Smooth muscle cell (in vitro differentiated cells): ENCODE measurements around the gene FAM83F. TPM values are rescaled to one million over a fixed set of nuclear protein-coding genes. Genes with fewer than 3 reads are reported as not detected.

Experiments
- DNase-seq: peaks from one replicate; lab custom pipeline; 2025; ENCODE audit not compliant: unreplicated experiment; lab: John Stamatoyannopoulos, UW
- H2AFZ ChIP-seq: fragments of 200-600 bp; sonication (generic); 2 replicates; pipeline ENCODE4 v1.6.0; 2016; ENCODE audit warnings: antibody characterized with exemption, low read depth, mild to moderate bottlenecking
- H3F3A ChIP-seq: fragments of 200-600 bp; sonication (generic); 2 replicates; pipeline ENCODE4 v1.6.0; 2017; ENCODE audit warnings: antibody characterized with exemption, low read depth
- H3K27ac ChIP-seq: fragments of 200-600 bp; sonication (generic); 2 replicates; pipeline ENCODE4 v1.5.1; 2016; ENCODE audit warnings: low read depth, mild to moderate bottlenecking
- H3K27me3 ChIP-seq: fragments of 200-600 bp; sonication (generic); 2 replicates; pipeline ENCODE4 v1.6.1; 2016; ENCODE audit warnings: low read depth, mild to moderate bottlenecking
- H3K36me3 ChIP-seq: fragments of 200-600 bp; sonication (generic); 2 replicates; pipeline ENCODE4 v1.5.1; 2016; ENCODE audit warnings: low read depth
- H3K4me1 ChIP-seq: fragments of 200-600 bp; sonication (generic); 2 replicates; pipeline ENCODE4 v1.5.1; 2016; ENCODE audit warnings: low read depth
- H3K4me2 ChIP-seq: fragments of 200-600 bp; sonication (generic); 2 replicates; pipeline ENCODE4 v1.6.0; 2016; ENCODE audit warnings: mild to moderate bottlenecking
- H3K4me3 ChIP-seq: fragments of 200-600 bp; sonication (generic); 2 replicates; pipeline ENCODE4 v1.5.1; 2016; ENCODE audit warnings: mild to moderate bottlenecking
- H3K79me2 ChIP-seq: fragments of 200-600 bp; sonication (generic); 2 replicates; pipeline ENCODE4 v1.6.0; 2016; ENCODE audit warnings: low read depth, mild to moderate bottlenecking
- H3K9ac ChIP-seq: fragments of 200-600 bp; sonication (generic); 2 replicates; pipeline ENCODE4 v1.6.0; 2016; ENCODE audit warnings: low read depth
- H3K9me3 ChIP-seq: fragments of 200-600 bp; sonication (generic); replicated peaks from 2 replicates; pipeline ENCODE4 v1.5.1; 2016; ENCODE audit warnings: low read depth
- H4K20me1 ChIP-seq: fragments of 200-600 bp; sonication (generic); 2 replicates; pipeline ENCODE4 v1.6.0; 2016; ENCODE audit warnings: low read depth
- WGBS: methylation state at CpG from one replicate; pipeline ENCODE4 v1.1.7; 2016; ENCODE audit warnings: low lambda C conversion rate; 5-methylcytosine and 5-hydroxymethylcytosine counted together
- polyA plus RNA-seq: library from polyadenylated mRNA; unstranded; fragments of >200 nt; fragmentation: Nextera tagmentation; extraction: Ambion mirVana; gene quantifications from 2 replicates; pipeline ENCODE4 v1.2.1, GENCODE V29; 2016
- total RNA-seq: library from RNA; depleted of rRNA; stranded (reverse); fragments of >200 nt; gene quantifications from 2 replicates; pipeline ENCODE4 v1.2.3, GENCODE V29; 2014
- TF ChIP-seq, protein P1 (sequence below): fragments of 200-600 bp; sonication (generic); IDR thresholded peaks from 2 replicates; pipeline ENCODE4 v1.5.1; 2017; ENCODE audit warnings: borderline replicate concordance, mild to moderate bottlenecking, antibody characterized with exemption; ENCODE audit not compliant: insufficient read depth, poor library complexity, severe bottlenecking

The FAM83F gene
- total and polyA plus RNA-seq, 2 experiments from 2014 or later: 1.4 to 1.6 TPM

DNA sequence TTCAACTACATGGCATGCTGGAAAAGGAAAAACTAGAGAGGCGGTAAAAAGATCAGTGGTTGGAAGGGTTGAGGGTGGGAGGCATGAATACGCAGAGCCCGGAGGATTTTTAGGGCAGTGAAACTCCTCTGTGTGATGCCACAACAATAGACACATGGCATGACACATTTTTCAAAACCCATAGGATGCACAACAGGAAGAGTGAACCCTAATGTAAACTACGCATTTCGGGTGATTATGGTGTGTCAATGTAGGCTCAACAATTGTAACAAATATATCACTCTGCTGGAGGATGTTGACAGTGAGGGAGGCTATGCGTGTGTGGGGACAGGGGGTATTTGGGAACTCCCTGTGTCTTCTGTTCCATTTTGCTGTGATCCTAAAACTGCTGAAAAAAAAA lies 15.7 kb upstream of the FAM83F start:
- 77% methylated on average over 6 of the region's 6 CpGs for WGBS
- no peak for DNase-seq
- Histone ChIP-seq H3K9me3 (no peaks in the 10 kb centered on the region), H2AFZ (no peak overlapping the region), H3K4me1 (no peaks in the 10 kb centered on the region), H3K27ac (no peak overlapping the region), H3F3A (no peaks in the 10 kb centered on the region), H3K9ac (no peak overlapping the region), H4K20me1 (no peaks in the 10 kb centered on the region), H3K36me3 (no peaks in the 10 kb centered on the region), H3K4me3 (no peak overlapping the region), H3K27me3 (peaks cover 17% of the 10 kb centered on the region), H3K79me2 (no peaks in the 10 kb centered on the region), H3K4me2 (no peak overlapping the region)
- TF ChIP-seq, protein P1, sequence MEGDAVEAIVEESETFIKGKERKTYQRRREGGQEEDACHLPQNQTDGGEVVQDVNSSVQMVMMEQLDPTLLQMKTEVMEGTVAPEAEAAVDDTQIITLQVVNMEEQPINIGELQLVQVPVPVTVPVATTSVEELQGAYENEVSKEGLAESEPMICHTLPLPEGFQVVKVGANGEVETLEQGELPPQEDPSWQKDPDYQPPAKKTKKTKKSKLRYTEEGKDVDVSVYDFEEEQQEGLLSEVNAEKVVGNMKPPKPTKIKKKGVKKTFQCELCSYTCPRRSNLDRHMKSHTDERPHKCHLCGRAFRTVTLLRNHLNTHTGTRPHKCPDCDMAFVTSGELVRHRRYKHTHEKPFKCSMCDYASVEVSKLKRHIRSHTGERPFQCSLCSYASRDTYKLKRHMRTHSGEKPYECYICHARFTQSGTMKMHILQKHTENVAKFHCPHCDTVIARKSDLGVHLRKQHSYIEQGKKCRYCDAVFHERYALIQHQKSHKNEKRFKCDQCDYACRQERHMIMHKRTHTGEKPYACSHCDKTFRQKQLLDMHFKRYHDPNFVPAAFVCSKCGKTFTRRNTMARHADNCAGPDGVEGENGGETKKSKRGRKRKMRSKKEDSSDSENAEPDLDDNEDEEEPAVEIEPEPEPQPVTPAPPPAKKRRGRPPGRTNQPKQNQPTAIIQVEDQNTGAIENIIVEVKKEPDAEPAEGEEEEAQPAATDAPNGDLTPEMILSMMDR: no peak

DNA sequence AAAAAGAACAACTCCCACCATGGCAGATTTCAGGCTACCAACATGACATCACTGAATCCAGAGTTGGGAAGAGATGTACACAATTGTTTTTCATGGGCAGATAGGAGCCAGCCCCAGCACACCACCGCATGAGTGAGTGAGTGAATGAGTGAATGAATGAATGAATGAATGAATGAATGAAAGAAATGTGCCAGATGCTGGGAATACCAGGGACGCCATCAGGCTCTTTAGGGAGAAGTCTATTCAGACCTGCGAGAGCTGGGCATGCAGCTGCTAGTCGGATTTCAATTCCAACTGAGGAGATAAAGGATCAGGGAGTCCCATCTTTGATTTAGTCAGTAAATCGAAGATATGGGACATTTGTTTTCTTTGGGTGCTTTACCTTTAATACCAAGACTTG lies 15.3 kb upstream of the FAM83F start:
- H3F3A ChIP-seq: no peaks in the 10 kb centered on the region
- H3K4me2 ChIP-seq: no peak overlapping the region
- H3K9ac ChIP-seq: no peak overlapping the region
- H2AFZ ChIP-seq: no peak overlapping the region
- no peaks in the 10 kb centered on the region for H4K20me1 ChIP-seq
- H3K79me2 ChIP-seq: no peaks in the 10 kb centered on the region
- TF ChIP-seq, protein P1: no peak
- 94% methylated on average over 5 of the region's 5 CpGs for whole genome bisulfite sequencing
- DNase-seq: no peak
- H3K36me3 ChIP-seq: no peaks in the 10 kb centered on the region
- no peak overlapping the region for H3K4me3 ChIP-seq
- H3K27me3 ChIP-seq: peaks cover 16% of the 10 kb centered on the region
- H3K9me3 ChIP-seq: no peaks in the 10 kb centered on the region
- H3K4me1 ChIP-seq: no peaks in the 10 kb centered on the region
- no peak overlapping the region for H3K27ac ChIP-seq

DNA sequence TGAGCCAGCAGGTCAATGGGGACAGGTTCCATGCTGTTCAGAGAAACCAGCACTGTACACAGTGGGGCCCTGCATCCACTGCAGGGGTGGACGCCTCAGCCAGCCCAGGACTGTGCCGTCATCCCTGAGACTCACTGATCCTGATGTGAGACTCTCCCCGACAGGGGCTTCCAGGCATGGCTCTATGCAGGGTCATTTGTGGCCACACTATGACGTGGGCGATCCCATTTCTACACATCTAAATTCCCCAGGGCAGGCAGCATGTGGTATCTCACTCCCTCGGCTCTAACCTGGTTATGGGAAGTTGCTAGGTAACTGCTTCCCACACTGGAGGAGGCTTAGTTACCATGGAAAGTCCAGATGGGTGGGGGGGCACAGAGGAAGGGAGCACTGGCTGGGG lies 14.2 kb upstream of the FAM83F start:
- no peaks in the 10 kb centered on the region for H3K9me3 ChIP-seq
- H3K9ac ChIP-seq: no peak overlapping the region
- no peak overlapping the region for H3K27ac ChIP-seq
- H3K4me3 ChIP-seq: no peak overlapping the region
- TF ChIP-seq, protein P1: no peak
- 73% methylated on average over 6 of the region's 6 CpGs for WGBS
- H4K20me1 ChIP-seq: no peaks in the 10 kb centered on the region
- no peak for DNase-seq
- peaks cover 16% of the 10 kb centered on the region for H3K27me3 ChIP-seq
- H3F3A ChIP-seq: no peaks in the 10 kb centered on the region
- no peaks in the 10 kb centered on the region for H3K79me2 ChIP-seq
- H3K4me2 ChIP-seq: no peak overlapping the region
- H3K36me3 ChIP-seq: no peaks in the 10 kb centered on the region
- no peak overlapping the region for H2AFZ ChIP-seq
- H3K4me1 ChIP-seq: no peaks in the 10 kb centered on the region

DNA sequence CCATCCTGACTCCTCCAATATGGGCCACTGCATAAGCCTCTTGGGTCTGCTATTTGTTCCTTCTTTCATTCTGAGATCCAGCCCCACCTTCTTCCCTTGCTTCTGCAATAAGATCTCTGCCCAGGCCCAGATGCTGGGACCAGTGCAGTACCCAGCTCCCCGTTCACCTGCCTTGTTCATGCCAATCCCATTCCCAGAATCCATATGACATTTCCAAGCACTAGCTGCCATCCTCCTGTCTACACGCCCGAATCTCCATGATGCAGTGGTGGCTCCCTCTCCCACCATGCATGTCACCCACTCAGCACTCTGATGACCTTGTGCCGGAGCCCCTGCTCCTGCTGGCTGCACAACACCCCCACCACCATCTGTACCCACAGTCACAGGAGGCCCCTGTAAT lies 11.4 kb upstream of the FAM83F start:
- H3K4me3 ChIP-seq: no peak overlapping the region

More for the DNA sequence above, 11.4 kb upstream of the FAM83F start:
- Histone ChIP-seq H3K9ac (no peak overlapping the region), H3K27ac (no peak overlapping the region), H3F3A (no peaks in the 10 kb centered on the region), H2AFZ (no peak overlapping the region), H3K4me1 (no peaks in the 10 kb centered on the region), H3K27me3 (peaks cover 3% of the 10 kb centered on the region), H3K36me3 (no peaks in the 10 kb centered on the region), H4K20me1 (no peaks in the 10 kb centered on the region), H3K79me2 (no peaks in the 10 kb centered on the region), H3K4me2 (no peak overlapping the region), H3K9me3 (no peaks in the 10 kb centered on the region)
- TF ChIP-seq, protein P1: no peak
- no peak for DNase-seq
- 88% methylated on average over 4 of the region's 4 CpGs for WGBS
